Pancreas (tissue), 10 donors: ENCODE measurements around the gene TNRC6B. TPM values are rescaled to one million over a fixed set of nuclear protein-coding genes. Genes with fewer than 3 reads are reported as not detected.

Source experiments
- ATAC-seq, 4 donors: fragments of 200-7000 bp; cut with Tn5 transposase; one replicate each; pipeline versions ENCODE4 v1.8.0 to v1.9.1; 2020; ENCODE audit warnings: mild to moderate bottlenecking in 4 of 4, moderate library complexity in 4 of 4
- DNase-seq, 6 donors: peaks; one replicate each; pipeline ENCODE4 v3.0.0-alpha.2; 2020
- FAIRE-seq: peaks from 2 replicates; lab custom pipeline; 2012; peaks lifted over from hg19 to GRCh38; lab: Jason Lieb, UNC
- H3K27ac ChIP-seq, 4 donors: fragments of 200-600 bp; sonication (generic); 1 replicate in 3 of 4; 2 replicates in 1 of 4; pipeline versions ENCODE4 v1.5.0 to v1.8.0; 2020
- H3K27me3 ChIP-seq, 4 donors: fragments of 200-600 bp; one replicate each; pipeline ENCODE4 v1.8.0; 2021
- H3K36me3 ChIP-seq, 3 donors: fragments of 200-600 bp; sonication (generic) in 1 of 3; one replicate each; pipeline versions ENCODE4 v1.5.0 to v1.8.0; 2020 to 2021
- H3K4me1 ChIP-seq, 3 donors: fragments of 200-600 bp; one replicate each; pipeline ENCODE4 v1.8.0; 2021
- H3K4me3 ChIP-seq, 4 donors: fragments of 200-600 bp; sonication (generic) in 2 of 4; one replicate each; pipeline versions ENCODE4 v1.5.0 to v1.8.0; 2020 to 2021
- H3K9me3 ChIP-seq, 4 donors: fragments of 200-600 bp; one replicate each; pipeline ENCODE4 v1.8.0; 2021
- CTCF ChIP-seq, 4 donors: fragments of 200-600 bp; sonication (generic) in 3 of 4; IDR thresholded peaks; one replicate each; pipeline versions ENCODE4 v1.5.0 to v1.8.0; 2021; ENCODE audit warnings: antibody characterized with exemption in 4 of 4
- WGBS, 2 donors: extraction: QIAGEN DNeasy Blood & Tissue Kit; methylation state at CpG; one replicate each; pipeline ENCODE4 v1.1.7; 2013; 5-methylcytosine and 5-hydroxymethylcytosine counted together
- intact Hi-C, 3 donors: fragments of 100-400 bp; cut with DNase I; formaldehyde crosslinking; loops; one replicate each; pipeline versions ENCODE4 v1.11.1 to v1.14.2; 2022
- polyA plus RNA-seq, 2 donors: library from polyadenylated mRNA; stranded (reverse); fragments of 200-250 nt; gene quantifications; one replicate each; pipeline ENCODE4 v1.2.3, GENCODE V29; 2013
- total RNA-seq, 6 donors: library from RNA; stranded (reverse); fragmentation: NEBNext Ultra II Directional in 4 of 6; extraction: Animal tissue kit (Norgen Biotek cat#: 25700) in 4 of 6; gene quantifications; one replicate each; pipeline versions ENCODE4 v1.2.1 to v1.2.4, GENCODE V29; 2021 to 2023
- donor health status: healthy with polysubstance abuse.
- donor health status: DM: no; HTN: no; CAD: no; lungs with moderate emphysema.
- donor health status: DM: no; HTN: no; CAD: no.
- donor health status: control.
- donor health status: control.
- donor health status: Bipolar disorder and iron deficiency.
- donor health status: DM: yes; HTN: yes; CAD: no.
- donor health status: DM: no; HTN: no; CAD: no.
- donor health status: DM: no; HTN: no; CAD: no.
- donor health status: DM: yes; HTN: yes; CAD: no.

Gene TNRC6B
- total and polyA plus RNA-seq, 8 donors, result 2.2 to 31.3 (median 21.0) TPM

GRCh38 chr22:40302149-40302548, 124.4 kb downstream of the TNRC6B start:
- no peak for TF ChIP-seq CTCF (IDR thresholded peaks at IDR 0.05)
- Histone ChIP-seq H3K27ac (no peak overlapping the region), H3K4me3 (no peak overlapping the region), H3K36me3 (peaks cover 0 to 33% (median 8%) of the 10 kb centered on the region in 3 donors), H3K4me1 (no peaks in the 10 kb centered on the region), H3K27me3 (no peaks in the 10 kb centered on the region), H3K9me3 (no peaks in the 10 kb centered on the region)
- FAIRE-seq (no peak), ATAC-seq (no peak), DNase-seq (no peak)
- WGBS, 2 donors, result 95 to 97% methylated on average over 11 of the region's 11 CpGs
- intact Hi-C loops, result no loop called here

GRCh38 chr22:40305625-40306024, 127.9 kb downstream of the TNRC6B start:
- H3K4me3 ChIP-seq, result no peak overlapping the region
- intact Hi-C loops, result no loop called here
- no peaks in the 10 kb centered on the region for H3K9me3 ChIP-seq
- no peak for TF ChIP-seq CTCF (IDR thresholded peaks at IDR 0.05)
- ATAC-seq (no peak), DNase-seq (no peak), FAIRE-seq (no peak)
- H3K4me1 ChIP-seq, result no peaks in the 10 kb centered on the region
- no peak overlapping the region for H3K27ac ChIP-seq
- H3K36me3 ChIP-seq, result peaks cover 0 to 48% (median 8%) of the 10 kb centered on the region in 3 donors
- 97 to 99% methylated on average over 5 of the region's 5 CpGs for WGBS, 2 donors
- H3K27me3 ChIP-seq, result no peaks in the 10 kb centered on the region

- no peak for TF ChIP-seq CTCF (IDR thresholded peaks at IDR 0.05)
- DNase-seq, result no peak
- Histone ChIP-seq H3K9me3 (no peaks in the 10 kb centered on the region), H3K27me3 (no peaks in the 10 kb centered on the region), H3K27ac (no peak overlapping the region), H3K4me1 (no peaks in the 10 kb centered on the region), H3K4me3 (no peak overlapping the region), H3K36me3 (peaks cover 0 to 53% (median 10%) of the 10 kb centered on the region in 3 donors)
- ATAC-seq, result peak in 2 of 4 donors; percentile 69 to 72
- intact Hi-C loops, result no loop called here
- 89 to 90% methylated on average over 6 of the region's 6 CpGs for WGBS, 2 donors
- FAIRE-seq, result no peak
Measured at GRCh38 chr22:40308999-40309573, 131.4 kb downstream of the TNRC6B start.

GRCh38 chr22:40309631-40310030, 131.9 kb downstream of the TNRC6B start:
- ATAC-seq, result no peak
- no peak for TF ChIP-seq CTCF (IDR thresholded peaks at IDR 0.05)
- FAIRE-seq, result no peak
- H3K36me3 ChIP-seq, result peaks cover 0 to 58% (median 14%) of the 10 kb centered on the region in 3 donors
- H3K9me3 ChIP-seq, result no peaks in the 10 kb centered on the region
- no peaks in the 10 kb centered on the region for H3K27me3 ChIP-seq
- no peak overlapping the region for H3K27ac ChIP-seq
- H3K4me3 ChIP-seq, result no peak overlapping the region
- DNase-seq, result no peak
- intact Hi-C loops, result no loop called here
- H3K4me1 ChIP-seq, result no peaks in the 10 kb centered on the region

GRCh38 chr22:40310081-40310767, 132.5 kb downstream of the TNRC6B start:
- Histone ChIP-seq H3K27ac (no peak overlapping the region), H3K27me3 (no peaks in the 10 kb centered on the region), H3K9me3 (no peaks in the 10 kb centered on the region), H3K4me3 (no peak overlapping the region), H3K36me3 (peaks cover 0 to 64% (median 16%) of the 10 kb centered on the region in 3 donors), H3K4me1 (no peaks in the 10 kb centered on the region)
- DNase-seq (no peak), ATAC-seq (peak in 1 of 4 donors; percentile 17), FAIRE-seq (no peak)
- intact Hi-C loops, result no loop called here
- WGBS, 2 donors, result 82 to 89% methylated on average over 9 of the region's 9 CpGs
- no peak for TF ChIP-seq CTCF (IDR thresholded peaks at IDR 0.05)
